PC-9 (cell line): ENCODE results near the gene ARSI.

Experiments used
- CTCF ChIP-seq: fragments of 200-600 bp; sonication (generic); conservative IDR thresholded peaks from 2 replicates; pipeline ENCODE4 v1.6.1; 2017; ENCODE audit warnings: mixed run types, antibody characterized with exemption, mild to moderate bottlenecking, moderate library complexity
- EZH2 ChIP-seq: fragments of 200-600 bp; sonication (generic); IDR thresholded peaks from 2 replicates; pipeline ENCODE4 v1.8.0; 2017; ENCODE audit warnings: antibody characterized with exemption, low read depth

- TF ChIP-seq CTCF (no peak), EZH2 (no peak)
Observed at GRCh38 chr5:150253416-150254208, 49.1 kb downstream of the ARSI start.
